Activated CD8-positive, alpha-beta memory T cell treated with anti-CD3 and anti-CD28 coated beads for 24 hours (primary cell): ENCODE measurements around the gene OR11A1.
"Not testable (repeated sequence)": the region's sequence is repeated elsewhere in the genome, so short reads cannot be mapped to it uniquely, and the experiment has no call there.

ENCODE experiments used
- DNase-seq: peaks from one replicate; pipeline ENCODE4 v3.0.0-alpha.2; 2020

OR11A1 gene

DNA sequence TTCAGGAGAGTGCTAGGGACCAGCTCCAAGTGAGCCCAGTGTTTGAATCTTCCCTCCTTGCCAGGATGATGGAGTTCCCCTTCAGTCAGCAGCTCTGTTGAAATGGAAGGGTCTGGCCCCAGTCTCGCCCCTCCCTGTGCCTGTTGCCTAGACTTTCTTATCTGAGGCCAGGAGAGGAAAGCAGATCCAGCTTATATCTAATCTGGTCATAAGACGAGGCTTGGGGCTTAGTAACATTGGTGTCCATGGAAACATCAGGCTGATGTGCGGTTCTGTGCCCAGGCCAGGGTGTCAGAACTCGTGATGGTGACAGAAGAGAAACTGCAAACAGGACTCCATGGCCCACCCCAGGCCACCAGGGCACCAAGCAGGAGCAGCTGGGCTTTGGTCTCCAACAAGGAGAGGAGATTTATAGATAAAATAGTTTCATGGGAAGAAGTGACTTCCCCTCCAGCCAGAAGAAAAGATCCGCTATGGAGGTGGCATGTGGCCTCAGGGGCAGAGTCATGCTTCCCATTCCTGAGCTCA lies 21.1 kb upstream of the OR11A1 start:
- no peak for DNase-seq

DNA sequence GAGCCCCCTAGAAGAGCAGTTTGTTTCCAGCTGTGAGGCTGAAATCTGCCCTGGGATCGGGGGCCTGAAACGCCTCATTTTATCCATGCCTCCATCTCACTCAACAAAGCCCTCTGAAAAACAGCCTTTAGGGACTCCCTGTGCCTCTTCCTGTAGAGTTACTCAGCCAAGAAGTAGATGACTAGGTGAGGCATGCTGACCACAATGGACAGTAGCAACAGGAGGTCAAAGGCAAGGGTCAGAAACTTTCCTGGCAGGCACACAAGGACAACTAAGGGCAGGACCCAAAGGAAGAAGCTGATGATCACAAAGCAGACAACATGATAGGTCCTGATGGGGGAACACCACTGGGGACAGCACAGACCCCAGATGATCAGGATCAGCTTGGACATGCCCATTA lies 18.1 kb upstream of the OR11A1 start:
- DNase-seq: no peak

- DNase-seq: no peak
Observed at GRCh38 chr6:29466241-29466640, 9.4 kb upstream of the OR11A1 start.

- DNase-seq: no peak
Observed at GRCh38 chr6:29465801-29466200, 8.9 kb upstream of the OR11A1 start.

GRCh38 chr6:29465279-29465678 lies 8.4 kb upstream of the OR11A1 start:
- no peak for DNase-seq

DNA sequence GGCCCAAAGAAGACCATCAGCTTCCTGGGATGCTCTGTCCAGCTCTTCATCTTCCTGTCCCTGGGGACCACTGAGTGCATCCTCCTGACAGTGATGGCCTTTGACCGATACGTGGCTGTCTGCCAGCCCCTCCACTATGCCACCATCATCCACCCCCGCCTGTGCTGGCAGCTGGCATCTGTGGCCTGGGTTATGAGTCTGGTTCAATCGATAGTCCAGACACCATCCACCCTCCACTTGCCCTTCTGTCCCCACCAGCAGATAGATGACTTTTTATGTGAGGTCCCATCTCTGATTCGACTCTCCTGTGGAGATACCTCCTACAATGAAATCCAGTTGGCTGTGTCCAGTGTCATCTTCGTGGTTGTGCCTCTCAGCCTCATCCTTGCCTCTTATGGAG lies 5.2 kb upstream of the OR11A1 start:
- no peak for DNase-seq

DNA sequence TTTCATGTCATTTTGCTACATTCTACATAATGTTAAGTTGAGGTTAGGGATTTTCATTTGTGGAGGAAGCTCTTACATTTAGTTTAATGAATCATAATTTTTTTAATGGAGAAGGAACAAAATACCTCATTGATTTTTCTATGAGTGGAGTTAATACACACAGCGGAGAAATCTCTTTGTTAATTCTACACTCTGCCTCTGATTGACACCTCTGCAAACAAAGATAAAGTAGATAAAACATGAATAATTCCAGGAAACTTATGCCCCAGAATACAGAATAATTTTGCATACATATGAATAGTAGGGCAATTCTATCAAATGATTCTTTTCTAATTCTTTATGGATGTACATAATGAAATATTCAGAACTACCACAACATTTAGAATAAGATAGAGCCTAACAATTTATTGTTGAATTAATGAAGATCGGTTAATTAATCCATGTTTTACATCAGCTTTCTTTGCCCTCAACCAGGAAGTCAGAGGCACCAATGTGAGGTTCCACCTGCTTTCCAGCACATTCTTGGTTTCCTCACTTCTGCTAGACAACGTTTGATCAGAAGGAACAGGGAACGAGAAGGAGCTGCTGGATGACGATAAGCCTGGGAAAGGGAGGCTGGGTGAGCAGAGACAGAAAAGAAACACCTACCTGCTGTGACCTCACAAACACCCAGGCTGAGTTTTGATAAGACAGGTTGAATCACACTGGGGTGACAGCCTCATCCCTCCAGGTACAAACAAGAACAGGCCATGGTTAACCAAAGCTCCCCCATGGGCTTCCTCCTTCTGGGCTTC lies 4.3 kb upstream of the OR11A1 start:
- DNase-seq: no peak

DNA sequence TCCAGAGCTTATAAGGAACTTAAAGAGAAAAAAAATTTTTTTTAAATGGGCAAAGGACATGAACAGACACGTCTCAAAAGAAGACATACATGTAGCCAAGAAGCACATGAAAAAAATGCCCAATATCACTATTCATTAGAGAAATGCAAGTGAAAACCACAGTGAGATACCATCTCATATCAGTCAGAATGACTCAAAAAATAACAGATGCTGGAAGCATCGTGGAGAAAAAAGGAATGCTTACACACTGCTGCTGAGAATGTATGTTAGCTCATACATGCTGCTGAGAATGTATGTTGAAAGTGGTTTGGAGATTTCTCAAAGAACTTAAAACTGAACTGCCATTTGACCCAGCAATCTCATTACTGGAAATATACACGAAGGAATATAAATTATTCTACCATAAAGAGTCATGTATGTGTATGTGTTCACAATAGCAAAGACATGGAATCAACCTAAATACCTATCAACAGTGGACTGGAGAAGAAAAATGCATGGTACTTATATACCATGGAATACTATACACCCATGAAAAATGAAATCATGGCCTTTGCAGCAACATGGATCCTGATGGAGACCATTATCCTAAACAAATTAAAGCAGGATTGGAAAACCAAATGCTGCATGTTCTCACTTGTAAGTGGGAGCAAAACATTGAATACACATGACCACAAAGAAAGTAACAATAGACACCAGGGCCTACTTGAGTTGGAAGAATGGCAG lies 5.2 kb downstream of the OR11A1 start:
- no peak for DNase-seq

GRCh38 chr6:29447670-29448069 lies 9.2 kb downstream of the OR11A1 start:
- DNase-seq: no peak

DNA sequence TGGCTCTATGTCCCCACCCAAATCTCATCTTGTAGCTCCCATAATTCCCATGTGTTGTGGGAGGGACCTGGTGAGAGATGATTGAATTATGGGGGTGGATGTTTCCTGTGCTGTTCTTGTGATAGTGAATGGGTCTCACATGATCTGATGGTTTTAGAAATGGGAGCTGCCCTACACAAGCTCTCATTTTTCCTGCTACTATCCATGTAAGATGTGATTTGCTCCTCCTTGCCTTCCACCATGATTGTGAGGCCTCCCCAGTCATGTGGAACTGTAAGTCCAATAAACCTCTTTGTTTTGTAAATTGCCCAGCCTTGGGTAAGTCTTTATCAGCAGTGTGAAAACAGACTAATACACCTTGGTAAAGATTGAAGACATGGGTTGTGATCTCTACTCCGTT lies 12.8 kb downstream of the OR11A1 start:
- not testable (repeated sequence) for DNase-seq

GRCh38 chr6:29442719-29443118 lies 14.2 kb downstream of the OR11A1 start:
- DNase-seq: no peak

DNA sequence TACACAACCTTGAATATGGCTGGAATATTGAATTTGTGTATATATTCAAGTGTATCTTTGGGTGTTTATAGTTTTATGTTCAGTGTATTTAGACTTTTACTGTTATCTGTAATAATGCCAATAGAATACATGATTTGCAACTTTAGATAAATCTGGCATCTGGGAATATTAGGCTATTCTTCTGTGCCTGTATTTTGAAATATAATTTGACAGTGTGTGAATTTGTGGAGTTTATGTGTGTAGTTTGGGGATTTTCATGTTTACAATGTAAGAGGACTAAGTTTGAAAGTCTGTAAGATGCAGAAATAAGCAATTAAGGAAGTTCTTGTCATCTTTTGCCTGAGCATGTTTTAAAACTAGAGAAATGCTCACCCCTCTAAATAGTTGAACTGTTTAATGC lies 17.9 kb downstream of the OR11A1 start, which contains the start of gene OR10C1:
TSS of gene OR10C1 (plus strand) at position 301 of the 400 bp plus-strand sequence. CDS start 710 bp downstream, outside the sequence.
- no peak for DNase-seq

- DNase-seq: not testable (repeated sequence)
Observed at GRCh38 chr6:29436730-29437129, 20.1 kb downstream of the OR11A1 start.

DNA sequence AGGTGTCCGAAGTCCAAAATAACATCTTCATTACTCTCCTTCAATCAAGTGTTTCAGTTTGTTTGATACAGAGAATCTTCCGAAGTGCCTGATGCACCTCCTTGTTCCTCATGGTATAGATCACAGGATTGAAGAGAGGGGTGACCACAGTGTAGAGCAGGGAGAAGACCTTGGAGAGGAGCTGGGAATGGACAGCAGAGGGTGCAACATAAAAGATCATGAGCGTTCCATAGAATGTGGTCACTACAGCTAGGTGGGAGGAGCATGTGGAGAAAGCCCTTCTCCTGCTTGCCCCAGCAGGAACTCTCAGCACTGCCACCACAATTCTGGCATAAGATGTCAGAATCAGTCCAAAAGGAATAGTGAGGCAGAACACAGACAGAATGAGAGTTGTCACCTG lies 30.2 kb downstream of the OR11A1 start:
- no peak for DNase-seq

- DNase-seq: no peak
Observed at GRCh38 chr6:29425075-29425474, 31.8 kb downstream of the OR11A1 start.

DNA sequence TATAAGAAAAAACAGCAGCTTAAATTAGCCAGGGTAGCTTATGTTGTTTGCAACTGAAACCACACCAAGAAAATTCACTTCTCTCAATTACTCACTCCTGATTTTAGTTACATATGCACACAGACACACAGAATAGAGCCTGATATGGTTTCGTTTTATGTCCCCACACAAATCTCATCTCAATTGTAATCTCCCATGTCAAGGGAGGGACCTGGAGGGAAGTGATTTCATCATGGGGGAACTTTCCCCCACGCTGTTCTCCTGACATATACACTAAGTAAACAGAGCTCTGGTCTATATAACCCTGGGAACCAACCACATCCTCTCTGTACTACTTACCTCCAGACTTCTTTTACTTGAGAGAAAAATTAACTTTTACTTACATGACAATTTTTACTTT lies 32.3 kb downstream of the OR11A1 start:
- no peak for DNase-seq

DNA sequence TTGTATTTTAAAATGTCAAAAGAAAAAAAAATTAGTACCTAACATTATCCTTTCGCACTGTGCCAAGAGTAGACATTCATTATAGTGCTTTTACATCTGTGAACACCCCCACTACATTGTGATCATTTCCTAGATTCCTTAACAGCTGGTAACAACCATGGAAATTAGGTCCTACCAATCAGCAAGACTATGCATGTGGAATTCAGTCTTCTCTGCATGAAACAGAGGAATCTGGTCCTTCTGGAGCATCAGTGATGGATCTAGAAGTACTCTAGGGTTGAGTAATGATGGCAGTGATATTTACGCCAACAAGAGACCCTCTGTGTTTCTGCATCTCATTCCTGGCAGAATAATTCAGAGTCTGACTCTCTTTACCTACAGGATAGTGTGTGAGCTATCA lies 32.7 kb downstream of the OR11A1 start:
- DNase-seq: no peak

- no peak for DNase-seq
Observed at GRCh38 chr6:29419516-29419915, 37.4 kb downstream of the OR11A1 start.

DNA sequence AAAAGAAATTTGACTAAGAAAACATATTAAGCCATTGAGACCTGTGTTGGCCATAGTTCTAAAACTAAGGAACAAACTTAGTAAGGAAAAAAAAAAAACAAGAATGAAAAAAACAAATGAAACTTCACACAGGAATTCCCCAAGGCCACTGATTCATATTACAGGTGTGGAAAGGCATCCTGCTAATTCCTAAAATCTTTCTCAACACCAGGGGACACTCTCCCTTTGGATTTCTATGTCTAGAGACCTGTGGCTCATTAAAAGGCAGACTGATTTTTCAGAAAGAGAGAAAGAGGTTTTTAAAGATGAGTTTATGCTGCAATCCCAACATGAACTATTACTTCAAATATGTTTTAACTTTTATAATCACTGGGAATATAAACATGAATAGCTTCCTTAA lies 42.3 kb downstream of the OR11A1 start, which contains the start of gene OR12D1:
TSS of gene OR12D1 (plus strand) at position 341 of the 400 bp plus-strand sequence.
- no peak for DNase-seq

DNA sequence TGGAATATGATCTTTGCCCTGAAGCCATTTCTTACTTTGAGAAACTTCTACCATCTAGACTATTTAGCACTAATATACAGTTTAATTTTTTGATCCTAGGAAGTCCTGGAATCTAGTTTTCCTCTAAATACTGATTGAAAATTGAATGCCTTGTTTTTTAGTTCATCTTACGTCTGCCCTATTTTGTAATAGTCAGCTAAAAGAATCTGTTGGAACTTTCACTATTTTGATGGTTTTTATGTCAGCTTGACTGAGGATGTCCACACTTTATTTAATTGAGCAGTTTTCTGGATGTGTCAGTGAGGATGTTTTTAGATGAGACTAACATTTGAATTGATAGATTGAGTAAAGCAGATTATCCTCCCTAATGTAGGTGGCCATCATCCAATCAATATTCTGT lies 53.1 kb downstream of the OR11A1 start:
- no peak for DNase-seq

GRCh38 chr6:29399525-29399924 lies 57.3 kb downstream of the OR11A1 start:
- DNase-seq: no peak

DNA sequence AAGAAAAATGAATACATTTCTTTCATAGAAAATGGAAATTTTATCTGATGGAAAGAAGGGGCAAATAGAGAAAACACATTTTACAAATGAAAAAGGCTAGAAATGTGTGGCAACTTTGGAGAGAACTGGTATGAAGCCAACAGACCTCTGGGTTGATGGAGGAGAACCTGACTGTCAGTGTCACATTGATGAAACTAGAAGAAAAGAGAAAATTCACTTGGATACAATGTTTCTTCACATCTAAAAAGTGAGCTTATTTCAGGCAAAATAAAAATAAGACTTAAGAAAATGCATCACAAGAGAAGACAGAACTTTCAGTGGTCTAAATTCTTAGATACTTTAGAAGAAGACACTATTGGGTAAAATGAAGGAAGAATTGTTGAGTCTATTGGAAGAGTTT lies 61.5 kb downstream of the OR11A1 start, which contains the start of gene OR12D2:
TSS of gene OR12D2 (plus strand) at position 301 of the 400 bp plus-strand sequence. CDS start 1,069 bp downstream, outside the sequence.
- DNase-seq: no peak

- DNase-seq: no peak
Observed at GRCh38 chr6:29388533-29388932, 68.3 kb downstream of the OR11A1 start.

DNA sequence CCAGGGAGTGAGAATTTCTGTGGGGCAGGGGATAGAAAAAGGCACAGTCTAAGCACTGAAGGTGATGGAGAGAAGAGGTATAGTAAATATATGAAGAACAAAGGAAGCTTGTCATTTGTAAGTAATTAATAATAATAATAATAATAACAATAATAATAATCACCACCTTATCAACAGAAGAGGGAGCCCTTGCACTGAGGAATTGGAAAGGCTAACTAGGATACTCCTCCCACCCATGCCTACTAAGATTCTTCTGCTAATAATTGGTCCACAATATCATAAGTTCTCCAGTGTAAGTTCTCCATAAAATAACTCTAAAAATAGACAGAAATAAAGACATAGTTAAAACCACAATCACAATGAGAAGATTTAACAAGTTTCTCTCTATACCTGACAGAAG lies 80.9 kb downstream of the OR11A1 start:
- no peak for DNase-seq
